GM21390 (cell line): ENCODE results near the gene CAMK4.
"Not testable (repeated sequence)": the region's sequence is repeated elsewhere in the genome, so short reads cannot be mapped to it uniquely, and the experiment has no call there.

Experiments
- ATAC-seq: cut with Tn5 transposase; IDR thresholded peaks from one replicate; pipeline ENCODE4 v1.9.1; 2021; ENCODE audit not compliant: unreplicated experiment

CAMK4 gene

GRCh38 chr5:111309384-111309783, 85.2 kb downstream of the CAMK4 start:
- ATAC-seq, result no peak

DNA sequence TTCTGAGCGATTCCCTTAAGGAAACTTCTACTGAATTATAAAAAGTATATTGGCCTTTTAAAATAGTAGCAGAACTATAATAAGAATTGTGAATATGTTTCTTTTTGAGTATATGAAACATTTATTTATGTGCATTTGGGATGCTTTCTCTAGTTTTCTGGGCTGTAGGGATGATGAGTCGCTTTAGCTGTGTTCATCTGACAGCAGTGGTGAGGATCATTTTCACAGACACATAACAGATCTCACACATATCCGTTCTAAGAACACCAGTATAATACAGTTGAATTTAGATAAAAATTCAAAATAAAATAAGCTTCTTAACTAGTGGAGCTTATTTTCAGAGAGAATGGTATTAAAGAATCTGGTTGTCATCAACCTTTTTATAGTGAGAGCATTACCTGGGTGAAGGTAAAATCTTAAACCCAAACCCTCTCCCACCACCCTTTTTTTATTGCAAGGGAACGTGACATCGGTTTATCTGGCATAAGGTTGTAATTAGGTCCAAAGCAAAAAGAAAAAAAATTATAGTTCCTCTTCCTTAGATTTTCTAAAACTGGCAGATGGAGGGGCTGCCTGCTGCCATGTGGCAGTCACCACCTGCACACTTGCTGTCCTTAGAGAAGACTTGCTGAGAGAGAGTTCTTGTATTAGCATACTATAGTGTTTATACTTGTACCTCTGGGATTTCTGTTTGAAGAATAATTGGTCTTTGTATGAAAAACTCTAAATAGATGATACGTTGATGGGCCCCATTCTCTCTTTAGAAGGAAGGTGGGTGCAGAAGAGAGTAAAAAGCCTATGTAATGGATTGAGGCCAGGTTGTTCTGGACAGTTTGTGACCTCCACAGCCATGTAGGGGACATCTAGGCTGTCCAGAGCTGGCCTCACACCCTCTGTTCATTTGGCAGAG, 86.8 kb downstream of the CAMK4 start:
- no peak for ATAC-seq

GRCh38 chr5:111311666-111312065, 87.5 kb downstream of the CAMK4 start:
- no peak for ATAC-seq

DNA sequence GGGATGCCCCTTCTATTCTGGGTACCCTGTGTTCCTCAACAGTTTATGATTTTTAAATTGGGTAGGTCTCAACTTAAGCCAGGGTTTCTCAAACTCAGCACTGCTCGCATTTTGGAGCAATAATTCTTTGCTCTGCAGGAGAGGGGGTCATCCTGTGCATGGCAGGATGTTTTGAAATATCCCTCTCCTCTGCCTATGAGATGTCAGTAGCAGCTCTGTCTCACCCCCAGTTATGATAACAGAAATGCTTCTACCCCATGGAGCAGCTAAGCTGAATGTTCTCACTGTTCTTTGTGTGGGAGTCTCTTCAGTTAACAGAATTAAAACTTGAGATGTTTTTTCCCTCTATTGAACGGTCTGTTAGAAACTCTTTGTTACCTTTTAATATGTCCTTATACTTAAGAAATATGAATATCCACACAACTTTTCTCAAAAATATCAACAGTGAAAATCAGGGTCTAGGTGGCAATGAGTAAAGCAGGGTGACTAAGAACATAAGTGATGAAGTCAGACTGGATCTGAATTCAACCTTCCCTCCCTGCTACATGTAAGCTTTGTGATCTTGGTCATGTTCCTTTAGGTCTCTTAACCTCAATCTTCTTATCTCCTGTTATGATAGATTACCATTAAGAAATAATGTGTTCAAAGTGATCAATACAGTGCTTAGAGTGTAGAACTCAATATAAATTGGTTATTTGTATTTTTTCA, 89.0 kb downstream of the CAMK4 start:
- ATAC-seq, result no peak

DNA sequence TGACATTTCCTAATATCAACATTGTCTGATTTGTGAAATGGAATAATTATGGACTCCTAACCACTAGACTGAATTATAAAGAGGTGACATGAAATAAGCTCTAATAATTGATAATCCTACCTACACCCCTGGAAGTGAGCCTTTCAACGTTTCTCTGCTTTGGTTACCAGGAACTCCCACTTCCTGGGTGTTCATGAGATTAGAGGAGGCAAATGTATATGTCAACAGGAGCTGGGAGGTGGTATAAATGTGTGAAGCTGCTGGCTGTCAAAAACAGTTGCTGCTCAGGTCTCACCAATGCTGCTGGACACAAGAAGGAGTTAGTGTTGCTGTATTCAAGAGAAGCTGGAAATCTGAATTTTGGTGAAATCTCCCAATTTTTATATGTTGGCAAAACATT, 96.8 kb downstream of the CAMK4 start:
- ATAC-seq, result no peak

- no peak for ATAC-seq
These were observed 97.2 kb downstream of the CAMK4 start for GRCh38 chr5:111321376-111321775.

DNA sequence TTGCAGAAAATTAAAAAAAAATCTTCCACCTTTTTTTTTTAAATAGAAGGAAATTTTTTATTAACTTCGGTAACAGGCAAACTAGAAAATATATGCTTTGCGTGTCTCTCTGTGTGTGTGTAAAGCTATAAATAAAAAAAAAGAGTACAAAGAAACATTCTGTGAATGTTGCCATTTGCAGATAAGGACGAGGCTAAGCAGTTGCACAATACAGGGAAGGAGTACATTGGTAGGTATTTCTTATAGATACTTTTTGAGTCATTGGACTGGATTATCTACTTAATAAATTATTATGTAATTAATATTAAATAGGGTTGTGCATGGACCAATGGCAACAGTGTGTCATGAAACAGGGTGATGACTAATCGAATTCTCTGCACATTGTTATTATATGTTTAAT, 102.4 kb downstream of the CAMK4 start:
- no peak for ATAC-seq

GRCh38 chr5:111337133-111337532, 112.9 kb downstream of the CAMK4 start:
- ATAC-seq, result no peak

DNA sequence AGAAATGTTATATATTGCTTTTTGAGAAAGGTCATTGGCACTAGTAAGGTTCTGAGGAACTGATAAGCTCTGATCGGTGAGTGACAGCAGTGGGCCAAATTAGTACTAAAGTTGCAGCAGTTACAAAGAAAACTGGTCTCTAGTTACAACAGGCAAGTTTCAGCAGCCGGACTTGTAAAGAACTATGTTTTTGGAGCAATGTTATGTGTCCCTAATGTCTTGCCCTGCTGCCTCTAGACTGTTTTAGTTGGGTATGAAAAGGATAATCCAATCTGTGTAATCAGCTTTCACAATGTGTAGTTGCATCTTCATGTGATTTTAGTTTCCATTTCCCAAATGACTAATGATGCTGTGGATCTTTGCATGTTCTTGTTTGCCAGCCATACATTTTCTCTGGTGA, 113.5 kb downstream of the CAMK4 start:
- ATAC-seq, result peak; percentile 52

DNA sequence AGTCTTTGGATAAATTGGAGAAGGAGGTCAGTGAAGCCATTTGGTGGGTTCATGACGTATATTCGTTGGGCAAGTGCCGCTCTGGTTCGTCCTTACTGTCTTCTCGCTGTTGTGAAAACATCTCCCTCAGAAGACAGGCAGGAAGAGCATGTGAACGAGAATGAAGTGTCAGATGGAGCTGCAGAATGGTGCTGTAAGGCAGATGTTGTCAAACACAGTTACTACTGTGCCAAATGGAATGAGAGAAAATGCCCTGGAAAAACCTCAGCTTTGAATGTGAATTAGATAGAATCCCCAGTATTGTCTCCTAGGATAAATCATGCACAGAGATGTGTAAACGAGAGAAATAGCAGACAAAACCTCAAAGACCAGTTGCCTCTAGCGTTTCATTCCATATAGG, 121.5 kb downstream of the CAMK4 start:
- ATAC-seq, result no peak

DNA sequence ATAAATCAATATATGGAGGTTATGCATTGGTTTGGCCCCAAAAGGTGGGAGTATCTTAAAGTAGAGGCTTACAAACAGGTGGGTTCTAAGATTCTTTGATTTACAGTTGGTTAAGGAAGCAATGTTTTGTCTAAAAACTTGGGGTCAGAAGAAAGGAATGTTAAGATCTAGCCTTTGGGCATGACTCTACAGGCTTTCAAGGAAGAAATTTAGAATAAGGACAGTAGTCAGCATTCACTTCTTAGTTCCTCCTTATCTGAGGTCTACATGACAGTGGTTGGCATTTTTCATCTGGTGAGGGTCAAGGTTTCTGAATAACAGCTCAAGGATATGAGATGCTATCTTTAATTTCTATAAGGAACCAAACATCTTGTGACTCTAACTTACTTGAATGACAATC, 122.8 kb downstream of the CAMK4 start:
- no peak for ATAC-seq

DNA sequence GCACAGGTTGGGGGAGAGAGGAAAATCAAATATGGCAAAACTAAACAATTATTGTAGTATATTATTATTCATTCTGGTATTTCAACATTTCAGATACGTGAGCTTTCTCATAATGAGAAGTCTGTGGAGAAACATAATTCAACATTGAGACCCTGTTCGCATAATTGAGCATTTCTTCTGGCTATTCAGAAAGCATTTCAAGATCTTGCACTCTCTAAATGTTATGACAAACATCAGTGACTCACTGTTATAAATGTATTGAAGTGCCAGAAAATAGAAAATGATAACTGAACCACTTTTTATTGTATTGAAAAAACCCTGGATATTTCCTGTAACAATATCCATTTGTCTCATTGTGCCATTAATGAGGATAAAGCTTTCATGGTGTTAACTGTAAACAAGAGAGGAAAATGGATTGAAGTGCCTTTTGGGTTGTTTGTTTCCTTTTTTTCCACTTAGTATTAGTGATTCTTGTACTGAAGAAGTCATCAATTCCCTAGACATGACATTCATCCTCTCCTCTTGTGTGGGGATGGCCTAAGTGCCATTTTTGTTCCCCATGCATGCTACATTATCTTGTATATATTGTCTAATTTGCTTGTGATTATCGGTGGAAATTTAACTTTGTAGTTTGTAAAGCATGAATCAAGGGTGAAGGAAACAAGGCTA, 124.6 kb downstream of the CAMK4 start:
- no peak for ATAC-seq

DNA sequence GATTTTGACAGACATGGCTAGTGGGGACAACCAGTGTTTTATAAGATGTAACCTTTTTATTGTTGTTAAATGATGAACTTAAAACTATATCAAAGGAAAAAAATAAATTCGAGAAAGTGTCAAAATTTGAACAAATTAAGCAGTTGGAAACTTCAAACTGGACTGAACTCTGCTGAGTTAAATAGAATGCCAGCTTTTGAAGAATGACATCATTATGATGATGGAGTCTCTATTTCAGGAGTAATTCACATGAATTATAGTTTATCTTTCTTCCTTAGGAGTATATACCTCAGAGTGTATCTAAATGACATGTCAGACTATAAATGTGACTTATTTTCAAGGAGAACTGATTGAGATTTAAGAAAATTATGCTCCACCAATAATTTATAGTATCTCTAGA, 125.2 kb downstream of the CAMK4 start:
- no peak for ATAC-seq

DNA sequence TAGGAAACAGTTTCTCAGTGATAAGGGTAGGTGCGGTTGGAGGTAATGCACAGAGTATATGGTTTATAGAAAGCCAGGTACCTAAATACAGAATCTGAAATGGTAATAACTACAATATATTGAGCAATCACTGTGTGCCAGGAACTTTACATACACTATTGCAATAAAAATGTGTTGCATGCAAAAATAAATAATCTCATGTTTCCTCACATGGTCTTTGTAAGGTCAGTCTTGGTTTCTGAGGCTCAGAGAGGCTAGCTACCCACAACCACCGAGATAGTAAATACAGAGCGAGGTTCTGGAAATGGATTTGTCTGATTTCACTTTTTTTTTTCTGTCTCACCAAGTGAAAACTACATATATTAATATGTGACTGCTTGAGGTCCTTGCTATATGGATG, 128.9 kb downstream of the CAMK4 start:
- ATAC-seq, result no peak

GRCh38 chr5:111358726-111359125, 134.5 kb downstream of the CAMK4 start:
- ATAC-seq, result not testable (repeated sequence)

GRCh38 chr5:111360173-111360572, 136.0 kb downstream of the CAMK4 start:
- ATAC-seq, result no peak

DNA sequence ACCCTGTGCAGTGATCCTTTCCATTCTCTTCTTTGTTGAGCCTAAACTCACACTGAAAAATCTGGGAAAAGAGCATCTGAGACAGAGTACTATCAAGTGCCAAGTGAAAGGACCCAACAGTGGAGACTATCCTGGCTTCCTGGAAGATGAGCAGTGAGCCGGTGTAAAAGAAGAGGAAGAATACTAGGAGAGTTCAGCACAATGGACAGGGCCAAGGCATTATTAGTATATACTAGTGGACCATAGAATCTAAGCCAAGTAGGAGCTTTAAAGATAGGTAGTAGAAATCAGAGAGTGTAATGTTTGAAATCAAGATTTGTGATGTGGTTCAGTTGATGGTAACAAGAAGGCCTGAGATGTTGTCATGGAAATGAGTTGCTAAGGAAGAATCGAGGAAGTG, 140.8 kb downstream of the CAMK4 start:
- no peak for ATAC-seq

DNA sequence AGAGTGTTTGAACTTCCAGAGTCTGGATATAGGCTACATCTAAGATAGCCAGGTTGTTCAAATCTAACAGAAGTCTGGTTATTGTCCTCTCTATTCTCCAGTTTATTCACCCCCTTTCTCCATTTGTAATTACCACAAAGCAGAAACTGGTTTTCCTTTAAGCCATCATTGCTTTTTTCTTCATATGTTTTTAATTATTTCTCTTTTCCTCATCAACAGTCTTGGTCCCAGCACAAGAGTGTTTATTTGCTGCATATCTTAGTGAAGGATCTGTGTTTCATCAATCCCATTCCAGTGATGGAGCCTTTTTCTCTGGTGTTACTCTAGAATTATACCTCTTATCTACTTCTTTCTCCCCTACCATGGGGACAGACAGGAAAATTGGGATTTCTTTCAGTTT, 142.2 kb downstream of the CAMK4 start:
- ATAC-seq, result no peak

DNA sequence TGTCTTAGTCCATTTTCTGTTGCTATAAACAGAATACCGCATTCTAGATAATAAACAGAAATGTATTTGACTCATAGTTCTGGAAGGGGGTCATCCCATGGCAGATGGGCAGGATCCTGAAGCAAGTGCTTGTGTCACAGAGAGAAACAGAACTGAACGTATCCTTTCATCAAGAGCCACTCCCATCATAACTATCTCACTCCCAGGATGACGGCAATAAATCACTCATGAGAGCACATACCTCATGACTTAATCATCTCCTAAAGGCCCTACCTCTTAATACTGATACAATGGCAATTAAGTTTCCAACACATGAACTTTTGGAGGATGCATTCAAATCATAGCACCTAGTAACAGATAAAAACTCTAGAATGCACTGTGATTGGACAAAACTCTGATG, 142.9 kb downstream of the CAMK4 start:
- no peak for ATAC-seq

GRCh38 chr5:111372799-111373198, 148.6 kb downstream of the CAMK4 start:
- ATAC-seq, result no peak

GRCh38 chr5:111374380-111374779, 150.2 kb downstream of the CAMK4 start:
- ATAC-seq, result no peak

DNA sequence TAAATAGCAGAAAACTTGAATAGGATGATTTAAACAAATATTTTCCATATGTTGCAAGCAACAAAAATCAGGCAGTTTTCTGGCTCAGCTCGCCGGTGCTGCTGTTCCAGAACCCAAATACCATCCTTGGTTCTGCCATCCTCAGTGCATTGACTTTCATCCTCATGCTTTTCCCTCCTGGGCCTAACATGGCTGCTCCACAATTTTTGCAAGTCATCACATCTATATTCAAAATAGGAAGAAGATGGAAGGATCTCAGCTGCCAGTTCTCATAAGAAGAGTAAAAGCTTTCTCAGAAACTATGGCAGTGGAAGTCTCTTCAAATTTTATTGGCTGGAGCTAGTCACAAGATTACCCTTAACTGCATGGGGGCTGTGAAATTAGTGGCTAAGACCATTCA, 151.5 kb downstream of the CAMK4 start:
- ATAC-seq, result no peak
